ENCODE measurements around the gene COL19A1.

- TF ChIP-seq EP300 (IDR thresholded peaks at IDR 0.05; ENCODE audit: borderline replicate concordance) (no peak), TAF1 (IDR thresholded peaks at IDR 0.05; ENCODE audit: low read depth) (no peak), FOXM1 (IDR thresholded peaks at IDR 0.05; ENCODE audit: borderline replicate concordance, low read depth) (no peak), TEAD4 (IDR thresholded peaks at IDR 0.05) (no peak), RAD21 (IDR thresholded peaks at IDR 0.05; ENCODE audit: low read depth) (no peak), ZBTB7A (IDR thresholded peaks at IDR 0.05; ENCODE audit: low read depth) (no peak), USF1 (IDR thresholded peaks at IDR 0.05) (no peak), CEBPB (IDR thresholded peaks at IDR 0.05) (no peak)
- TF ChIP-seq, protein P1, sequence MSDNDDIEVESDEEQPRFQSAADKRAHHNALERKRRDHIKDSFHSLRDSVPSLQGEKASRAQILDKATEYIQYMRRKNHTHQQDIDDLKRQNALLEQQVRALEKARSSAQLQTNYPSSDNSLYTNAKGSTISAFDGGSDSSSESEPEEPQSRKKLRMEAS (IDR thresholded peaks at IDR 0.05): no peak
Measured at GRCh38 chr6:69887714-69888345, 21.5 kb downstream of the COL19A1 start.

Measured in Ishikawa (cell line).